NOMO-1 (cell line): ENCODE results near the gene RAX2.

ENCODE experiments used
- DNase-seq, 2 experiments: peaks; one replicate each; lab custom pipeline; 2025; ENCODE audit not compliant: unreplicated experiment in 2 of 2; lab: John Stamatoyannopoulos, UW

RAX2 gene

DNA sequence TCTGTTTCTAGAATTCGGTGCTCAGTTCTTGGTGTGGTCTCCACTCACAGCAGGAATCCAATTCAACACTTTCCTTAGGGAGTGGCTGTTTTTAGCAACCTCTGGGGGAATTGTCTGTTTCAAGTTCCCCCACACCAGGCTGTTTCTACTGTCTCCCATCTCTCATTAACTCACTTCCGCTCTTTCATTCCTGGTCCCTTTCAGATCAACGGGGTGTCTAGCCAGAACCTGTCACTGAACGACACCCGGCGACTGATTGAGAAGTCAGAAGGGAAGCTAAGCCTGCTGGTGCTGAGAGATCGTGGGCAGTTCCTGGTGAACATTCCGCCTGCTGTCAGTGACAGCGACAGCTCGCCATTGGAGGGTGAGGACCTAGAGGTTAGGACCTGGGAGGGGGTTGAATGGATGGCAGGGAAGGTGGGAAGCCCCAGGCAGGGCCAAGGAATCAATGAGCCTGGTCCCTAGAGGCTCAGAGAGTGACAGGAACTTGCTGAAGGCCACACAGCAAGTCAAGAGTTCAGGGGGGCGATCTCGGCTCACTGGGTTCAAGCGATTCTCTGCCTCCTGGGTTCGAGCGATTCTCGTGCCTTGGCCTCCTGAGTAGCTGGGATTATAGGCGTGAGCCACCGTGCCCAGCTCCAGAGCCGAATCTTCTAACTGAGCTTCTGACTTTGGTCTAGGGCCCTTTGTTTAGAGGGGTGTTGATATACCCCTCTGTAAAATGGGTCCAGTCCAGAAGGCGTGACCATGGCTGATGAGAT lies 38.3 kb downstream of the RAX2 start:
- DNase-seq = no peak

DNA sequence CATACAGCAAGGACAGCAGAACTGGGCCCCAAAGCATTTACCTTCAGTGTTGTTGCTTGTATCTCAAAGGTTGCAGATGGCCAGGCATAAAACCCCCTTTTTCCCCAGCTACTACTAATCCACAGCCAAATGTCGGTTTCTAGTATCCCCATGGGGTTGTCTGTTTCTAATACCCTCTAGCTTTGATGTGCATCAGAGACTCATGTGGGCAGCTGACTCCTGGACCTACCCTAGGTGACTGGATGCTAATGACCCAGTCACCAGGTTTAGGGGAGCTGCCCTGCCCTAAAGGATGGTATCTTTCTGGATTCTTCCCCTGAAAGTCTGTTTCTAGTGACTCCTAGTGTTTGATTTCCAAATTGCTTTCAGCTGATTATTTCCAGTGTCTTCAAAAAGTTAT lies 39.9 kb downstream of the RAX2 start:
- no peak for DNase-seq

DNA sequence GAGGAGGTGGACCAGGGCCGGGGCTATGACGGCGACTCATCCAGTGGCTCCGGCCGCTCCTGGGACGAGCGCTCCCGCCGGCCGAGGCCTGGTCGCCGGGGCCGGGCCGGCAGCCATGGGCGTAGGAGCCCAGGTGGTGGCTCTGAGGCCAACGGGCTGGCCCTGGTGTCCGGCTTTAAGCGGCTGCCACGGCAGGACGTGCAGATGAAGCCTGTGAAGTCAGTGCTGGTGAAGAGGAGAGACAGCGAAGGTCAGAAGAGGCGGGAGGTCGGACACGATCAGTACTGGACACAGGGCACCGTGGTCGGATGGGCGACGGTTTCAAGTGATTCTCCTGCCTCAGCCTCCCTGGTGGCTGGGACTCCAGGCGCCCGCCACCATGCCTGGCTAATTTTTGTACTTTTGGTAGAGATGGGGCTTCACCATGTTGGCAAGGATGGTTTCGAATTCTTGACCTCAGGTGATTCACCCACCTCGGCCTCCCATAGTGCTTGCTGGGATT lies 41.5 kb downstream of the RAX2 start:
- DNase-seq = no peak

DNA sequence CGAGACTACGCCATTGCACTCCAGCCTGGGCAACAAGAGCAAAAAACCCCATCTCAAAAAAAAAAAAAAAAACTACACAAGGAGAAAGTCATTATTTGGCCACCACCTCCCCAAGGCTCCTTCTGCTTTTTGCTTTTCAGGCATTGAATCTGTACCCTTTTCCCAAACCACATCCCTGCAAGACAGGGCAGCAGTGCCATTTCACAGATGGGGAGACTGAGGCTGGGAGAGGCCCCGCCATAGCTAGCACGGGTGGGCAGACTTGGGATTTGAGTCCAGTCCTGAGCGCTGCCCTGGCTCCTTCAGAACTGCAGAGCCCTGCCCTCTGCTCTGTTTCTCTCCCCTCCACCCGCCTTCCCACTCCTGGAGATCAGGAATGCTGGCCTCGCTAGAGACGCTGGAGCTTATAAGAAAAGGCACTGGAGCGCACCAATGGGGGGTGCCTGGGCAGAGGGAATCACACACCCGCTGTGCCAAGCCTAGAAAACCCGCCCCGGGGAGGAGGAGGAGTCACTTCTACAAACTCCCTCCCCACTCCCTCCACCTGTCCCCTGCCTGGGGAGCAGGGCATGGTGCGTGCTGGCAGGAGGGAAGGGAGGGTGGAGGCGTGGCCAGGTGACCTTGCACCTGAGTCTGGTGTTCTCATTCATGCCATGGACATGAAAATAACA lies 46.3 kb downstream of the RAX2 start:
- no peak for DNase-seq

DNA sequence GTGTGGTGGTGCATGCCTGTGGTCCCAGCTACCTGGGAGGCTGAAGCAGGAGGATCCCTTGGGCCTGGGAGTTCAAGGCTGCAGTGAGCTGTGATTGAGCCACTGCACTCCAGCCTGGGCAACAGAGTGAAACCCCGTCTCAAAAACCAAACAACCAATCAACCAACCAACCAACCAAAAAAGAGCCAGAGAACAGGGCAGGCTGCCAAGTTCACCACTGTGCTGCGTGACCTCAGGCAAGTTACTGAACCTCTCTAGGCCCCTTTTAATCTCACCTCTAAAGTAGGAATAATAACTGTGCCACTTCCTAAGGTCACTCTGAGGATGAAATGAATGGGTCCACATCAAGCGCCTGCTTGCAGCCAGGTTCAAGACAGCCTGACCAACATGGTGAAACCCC lies 46.9 kb downstream of the RAX2 start:
- DNase-seq = no peak

DNA sequence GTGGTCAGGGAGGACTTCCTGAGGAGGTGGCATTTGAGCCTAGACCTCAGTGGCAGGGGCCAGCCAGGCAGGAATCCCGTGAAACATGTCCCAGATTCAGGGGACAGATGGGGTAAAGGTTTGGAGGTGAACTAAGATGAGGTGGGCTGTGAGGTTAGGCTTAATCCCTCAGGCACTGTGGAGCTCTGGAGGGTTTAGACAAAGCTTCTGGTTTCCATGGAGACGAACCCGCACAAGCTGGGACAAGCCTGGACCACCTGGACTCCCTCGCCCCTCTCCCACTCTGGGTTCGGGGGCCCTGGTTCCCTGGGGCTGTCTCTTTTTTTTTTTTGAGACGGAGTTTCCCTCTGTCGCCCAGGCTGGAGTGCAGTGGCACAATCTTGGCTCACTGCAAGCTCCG lies 48.1 kb downstream of the RAX2 start:
- DNase-seq = no peak

DNA sequence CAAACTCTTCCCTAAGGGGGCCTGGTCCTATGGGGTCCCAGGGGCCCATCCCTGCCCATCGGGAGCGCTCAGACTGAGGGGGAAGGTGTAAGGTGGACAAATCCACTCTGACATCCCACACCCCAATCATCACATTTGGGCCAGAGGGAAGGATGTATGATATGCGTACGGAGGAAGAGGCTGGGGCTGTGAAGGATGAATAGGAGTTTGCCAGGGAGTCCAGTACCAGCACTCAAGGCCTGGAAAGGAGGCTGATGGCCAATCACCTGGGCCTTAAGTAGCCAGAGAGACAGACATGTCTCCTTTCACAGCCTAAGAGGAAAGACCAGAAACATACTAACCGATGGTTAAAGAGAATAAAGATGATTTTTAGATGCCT lies 48.9 kb downstream of the RAX2 start:
- DNase-seq = no peak

DNA sequence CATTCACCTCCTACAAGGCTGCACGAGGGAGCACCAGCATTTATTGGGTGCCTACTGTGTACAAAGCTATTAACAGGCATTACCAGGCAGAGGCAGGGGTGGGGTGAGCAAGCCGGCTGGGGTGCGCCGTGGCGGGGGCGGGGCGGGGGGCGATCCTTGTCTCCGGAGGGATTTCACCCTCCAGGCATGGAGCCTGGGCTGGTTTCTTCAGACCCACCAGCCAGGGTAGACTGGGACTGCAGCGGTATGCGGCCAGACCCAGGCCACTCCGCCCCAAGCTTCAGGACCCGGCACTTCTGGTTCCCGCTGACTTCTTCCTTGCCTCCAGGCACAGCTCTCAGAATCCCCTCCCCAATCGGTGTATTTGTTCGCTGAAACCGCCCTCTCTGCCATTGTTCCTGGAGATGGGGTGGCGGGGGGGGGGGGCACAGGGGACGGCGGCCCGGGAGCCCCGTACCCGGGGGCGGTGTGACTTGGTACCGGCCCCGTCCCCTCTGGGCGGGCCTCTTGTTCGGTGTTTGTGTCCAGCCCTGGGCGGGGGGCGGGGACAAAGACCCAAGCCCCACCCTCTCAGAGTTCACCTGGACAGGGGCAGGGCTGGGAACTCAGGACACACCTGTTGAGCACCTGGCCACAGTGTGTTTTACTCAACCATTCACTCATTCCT lies 49.5 kb downstream of the RAX2 start:
- no peak for DNase-seq

DNA sequence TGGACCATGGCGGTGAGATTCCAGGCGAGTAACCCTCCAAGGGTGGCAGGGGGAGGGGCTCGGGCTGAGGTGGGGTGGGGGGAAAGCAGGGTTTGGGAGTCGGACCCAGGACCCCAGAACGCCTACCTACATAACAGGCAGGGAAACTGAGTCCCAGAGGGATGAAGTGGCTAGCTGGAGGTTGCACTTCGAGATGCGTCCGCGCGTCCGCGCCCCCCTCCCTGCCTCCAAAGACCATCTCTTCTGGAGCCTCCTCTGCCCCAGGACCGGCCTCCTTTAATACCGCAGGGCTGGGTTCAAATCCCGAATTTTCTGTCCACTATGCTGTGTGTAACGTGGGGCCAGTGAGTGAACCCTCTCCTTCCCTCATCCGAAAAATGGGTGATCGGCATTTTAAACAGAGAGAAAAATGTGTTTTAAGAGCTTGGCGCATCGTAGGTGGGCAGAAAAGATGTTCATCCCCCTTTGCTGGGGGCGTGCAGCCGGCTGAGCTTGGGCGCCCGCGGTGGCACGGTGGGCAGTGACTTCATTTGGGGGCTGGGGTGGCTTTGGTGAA lies 50.1 kb downstream of the RAX2 start:
- DNase-seq = no peak

DNA sequence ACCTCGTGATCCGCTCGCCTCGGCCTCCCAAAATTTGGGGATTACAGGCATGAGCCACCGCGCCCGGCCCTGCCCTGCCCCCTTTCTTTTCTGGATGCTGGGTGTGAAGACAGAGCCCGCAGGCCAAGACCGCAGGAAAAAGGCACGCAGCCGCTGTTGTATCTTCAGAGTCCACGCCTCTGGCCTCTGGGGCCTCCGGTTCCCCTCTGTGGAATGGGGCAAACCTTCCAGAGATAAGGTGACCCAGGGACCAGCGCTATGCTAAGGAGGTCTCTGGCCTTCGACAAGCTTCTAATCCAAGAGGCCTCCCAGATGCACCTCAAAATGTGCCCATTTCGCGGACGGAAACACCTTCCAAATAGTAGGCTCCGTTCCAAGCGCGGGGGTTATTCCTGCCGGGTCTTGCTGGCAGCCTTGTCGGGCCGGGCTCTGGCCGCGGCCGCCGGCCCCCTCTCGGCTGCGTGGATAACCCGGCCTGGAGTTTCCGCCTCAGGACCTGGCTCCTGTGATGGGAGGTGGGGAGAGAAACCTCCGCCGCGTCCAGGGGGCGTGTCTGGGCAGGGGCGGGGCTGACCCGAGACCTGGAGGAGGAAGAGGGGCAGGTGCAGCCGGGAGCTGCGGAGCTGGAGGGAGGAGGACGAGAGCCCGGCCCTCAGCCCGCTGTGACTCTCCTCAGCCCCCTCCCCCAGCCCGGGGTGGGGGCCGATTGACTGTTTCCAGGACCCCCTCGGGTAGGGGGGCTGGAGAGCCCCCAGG lies 50.7 kb downstream of the RAX2 start:
- peak; percentile 90 to 93 for DNase-seq

DNA sequence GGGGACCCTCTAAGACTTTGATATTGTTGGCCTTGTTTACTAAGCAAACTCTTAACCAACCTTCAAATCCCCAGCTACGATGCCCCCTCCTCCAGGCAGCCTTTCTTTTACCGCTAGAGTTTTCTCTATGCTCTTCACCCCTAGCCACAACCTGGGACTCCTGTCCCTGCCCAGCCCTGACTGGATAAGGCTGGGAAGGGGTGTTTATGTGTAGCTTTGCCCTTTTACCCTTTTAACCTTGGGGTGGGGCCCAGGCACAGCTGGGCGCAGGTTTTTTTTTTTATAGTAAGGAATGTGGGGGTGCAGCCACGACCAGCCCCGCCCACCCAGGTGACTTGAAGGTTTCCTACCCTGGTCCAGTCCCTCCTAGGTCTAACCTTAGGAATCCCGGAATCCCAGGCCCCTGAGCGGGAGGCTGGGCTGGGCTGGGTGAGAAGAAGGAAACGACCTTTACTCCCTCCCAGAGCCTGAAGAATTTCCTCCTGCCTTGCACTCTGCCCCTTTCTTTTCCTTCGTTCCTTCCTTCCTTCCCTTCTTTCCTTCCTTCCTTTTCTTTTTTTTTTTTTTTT lies 51.6 kb downstream of the RAX2 start:
- DNase-seq = no peak

DNA sequence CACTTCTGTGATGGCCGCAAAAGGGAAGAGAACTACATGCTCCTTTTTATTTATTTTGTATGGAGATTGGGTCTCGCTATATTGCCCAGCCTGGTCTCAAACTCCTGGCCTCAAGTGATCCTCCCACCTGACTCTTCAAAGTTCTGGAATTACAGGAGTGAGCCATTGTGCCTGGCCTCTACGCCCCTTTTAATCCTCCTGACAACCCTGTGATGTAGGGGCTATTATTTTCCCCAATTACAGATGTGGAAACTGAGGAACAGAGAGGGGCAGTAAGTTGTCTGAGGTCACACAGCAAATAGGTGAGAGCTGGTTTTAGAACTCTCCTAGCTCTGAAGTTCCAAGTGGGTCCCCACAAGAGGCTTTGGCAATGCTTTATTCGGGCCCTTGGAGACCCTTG lies 52.2 kb downstream of the RAX2 start:
- DNase-seq = no peak
